HG03558 (cell line): ENCODE data around the gene GTF2I.
"Not testable (repeated sequence)": the region's sequence is repeated elsewhere in the genome, so short reads cannot be mapped to it uniquely, and the experiment has no call there.

Experiments
- ATAC-seq: cut with Tn5 transposase; IDR thresholded peaks from one replicate; pipeline ENCODE4 v1.9.1; 2021; ENCODE audit warnings: moderate number of reproducible peaks; ENCODE audit not compliant: unreplicated experiment; ENCODE audit errors: extremely low read depth

Gene GTF2I

DNA sequence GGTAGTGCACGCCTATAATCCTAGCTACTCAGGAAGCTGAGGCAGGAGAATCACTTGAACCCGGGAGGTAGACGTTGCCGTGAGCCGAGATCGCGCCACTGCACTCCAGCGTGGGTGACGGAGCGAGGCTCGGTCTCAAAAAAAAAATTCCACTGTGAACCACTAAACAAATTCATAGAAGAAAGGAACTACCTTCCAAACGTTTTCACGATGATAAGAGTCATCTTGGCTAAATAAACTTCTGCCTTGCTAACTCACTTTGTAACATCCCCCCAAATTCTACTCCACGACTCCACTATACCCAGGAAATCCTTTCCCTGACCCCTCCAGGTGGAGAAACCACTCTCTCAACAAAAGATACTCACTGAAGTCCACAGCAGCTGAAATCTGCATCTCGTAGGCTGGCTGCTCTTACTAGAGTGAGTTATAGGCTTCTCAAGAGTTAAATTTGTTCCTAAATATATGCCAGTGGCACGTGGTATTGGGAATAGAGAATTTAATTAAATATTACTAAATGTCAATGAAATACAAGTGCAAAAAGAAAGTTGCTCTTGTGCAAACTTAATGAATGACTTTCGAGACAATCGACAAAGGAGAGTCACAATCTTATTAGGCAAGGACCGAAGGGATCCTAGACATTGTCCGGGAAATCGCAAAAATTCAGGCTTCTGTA is 1.6 kb upstream of the GTF2I start:
- no peak for ATAC-seq

DNA sequence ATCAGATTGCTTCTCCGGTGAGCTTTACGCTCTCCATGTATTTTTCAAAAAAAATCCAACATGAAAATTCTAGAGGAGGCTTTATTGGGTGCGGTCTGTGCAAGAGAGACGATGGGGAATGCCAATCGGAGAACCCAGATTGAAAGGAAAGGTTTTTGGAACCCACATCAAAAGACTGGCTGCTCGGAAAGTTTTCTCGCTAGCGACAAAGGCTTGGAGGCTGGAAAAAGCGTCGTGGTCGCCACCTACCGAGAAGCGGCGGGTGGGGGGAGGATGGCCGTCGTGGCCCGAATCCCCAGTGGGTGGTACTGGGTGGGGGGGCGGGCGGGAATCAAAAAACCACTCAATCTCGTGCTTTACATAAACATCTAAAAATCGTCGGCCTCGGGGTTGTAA is 1.1 kb upstream of the GTF2I start:
- no peak for ATAC-seq

DNA sequence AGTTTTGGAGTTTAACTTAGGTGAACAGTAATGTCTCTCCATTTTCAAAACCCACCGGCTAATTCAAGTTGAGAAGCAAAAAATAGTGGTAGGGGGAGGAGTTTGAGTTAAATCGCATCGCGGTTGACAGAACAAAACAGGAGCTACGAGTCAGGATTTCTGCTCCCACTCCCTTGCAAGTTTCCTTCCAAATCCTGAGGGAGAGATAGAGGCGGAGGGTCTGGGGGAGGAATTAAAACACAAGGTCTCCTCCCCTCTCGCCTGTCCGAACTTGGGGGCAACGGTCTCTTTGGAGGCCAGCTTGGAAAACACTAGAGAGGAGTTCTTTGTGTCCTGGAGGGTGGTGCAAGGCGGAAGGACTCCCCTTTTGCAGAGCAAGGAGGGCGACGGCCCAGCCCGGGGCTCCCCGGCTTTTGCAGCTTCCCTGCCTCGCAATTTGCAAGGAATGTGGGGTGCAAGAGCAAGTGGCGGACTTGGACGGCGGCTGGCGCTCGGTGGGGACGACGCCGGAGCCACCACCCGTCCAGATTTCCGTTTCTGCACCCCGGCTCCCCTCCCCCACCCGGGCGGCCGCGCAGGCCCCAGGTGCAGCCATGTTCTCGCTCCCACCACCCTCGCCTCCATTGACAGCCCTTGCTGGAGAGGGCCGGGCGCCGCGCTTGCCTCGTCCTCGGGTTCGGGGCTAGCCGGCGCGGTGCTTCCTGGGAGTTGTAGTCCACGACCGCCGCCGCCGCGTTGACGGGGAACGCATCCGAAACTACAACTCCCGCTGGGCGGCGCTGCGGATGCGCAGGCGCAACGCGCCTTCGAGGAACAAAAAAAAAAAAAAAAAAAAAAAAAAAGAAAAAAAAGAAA is 454 bp upstream of the GTF2I start:
- peak; percentile 33 for ATAC-seq

GRCh38 chr7:74658178-74659004 is 873 bp downstream of the GTF2I start:
- peak; percentile 26 for ATAC-seq

- not testable (repeated sequence) for ATAC-seq
Observed at GRCh38 chr7:74660202-74660601, 2.7 kb downstream of the GTF2I start.

DNA sequence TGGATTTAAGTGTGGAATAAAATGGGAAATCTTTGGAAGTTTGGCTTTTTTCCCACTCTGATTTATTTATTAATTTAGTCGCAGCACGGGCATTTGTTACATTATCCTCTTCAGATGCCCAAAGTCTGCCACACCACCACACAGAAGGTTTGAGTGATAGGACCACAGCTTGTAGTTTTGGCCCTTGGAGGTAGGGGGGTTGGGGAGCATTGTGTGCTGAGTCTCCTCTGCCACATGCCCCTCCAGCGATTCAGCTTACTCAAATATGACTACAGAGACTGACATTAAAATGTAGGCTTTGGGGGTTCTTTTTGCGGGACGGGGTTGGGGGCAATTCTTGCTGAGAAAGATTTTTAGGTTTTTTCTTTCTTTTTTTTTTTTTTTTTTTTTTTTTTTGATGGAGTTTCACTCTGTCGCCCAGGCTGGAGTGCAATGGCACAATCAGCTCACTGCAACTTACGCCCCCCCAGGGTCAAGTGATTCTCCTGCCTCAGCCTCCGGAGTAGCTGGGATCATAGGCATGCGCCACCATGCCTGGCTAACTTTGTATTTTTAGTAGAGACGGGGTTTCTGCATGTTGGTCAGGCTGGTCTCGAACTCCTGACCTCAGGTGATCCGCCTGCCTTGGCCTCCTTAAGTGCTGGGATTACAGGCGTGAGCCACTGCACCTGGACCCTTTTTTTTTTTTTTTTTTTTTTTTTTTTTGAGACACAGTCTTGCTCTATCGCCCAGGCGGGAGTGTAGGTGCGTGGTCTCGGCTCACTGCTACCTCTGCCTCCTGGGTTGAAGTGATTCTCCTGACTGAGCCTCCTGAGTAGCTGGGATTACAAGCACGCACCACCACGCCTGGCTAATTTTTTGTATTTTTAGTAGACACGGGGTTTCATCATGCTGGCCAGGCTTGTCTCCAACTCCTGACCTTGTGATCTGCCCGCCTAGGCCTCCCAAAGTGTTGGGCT is 4.6 kb downstream of the GTF2I start:
- not testable (repeated sequence) for ATAC-seq

DNA sequence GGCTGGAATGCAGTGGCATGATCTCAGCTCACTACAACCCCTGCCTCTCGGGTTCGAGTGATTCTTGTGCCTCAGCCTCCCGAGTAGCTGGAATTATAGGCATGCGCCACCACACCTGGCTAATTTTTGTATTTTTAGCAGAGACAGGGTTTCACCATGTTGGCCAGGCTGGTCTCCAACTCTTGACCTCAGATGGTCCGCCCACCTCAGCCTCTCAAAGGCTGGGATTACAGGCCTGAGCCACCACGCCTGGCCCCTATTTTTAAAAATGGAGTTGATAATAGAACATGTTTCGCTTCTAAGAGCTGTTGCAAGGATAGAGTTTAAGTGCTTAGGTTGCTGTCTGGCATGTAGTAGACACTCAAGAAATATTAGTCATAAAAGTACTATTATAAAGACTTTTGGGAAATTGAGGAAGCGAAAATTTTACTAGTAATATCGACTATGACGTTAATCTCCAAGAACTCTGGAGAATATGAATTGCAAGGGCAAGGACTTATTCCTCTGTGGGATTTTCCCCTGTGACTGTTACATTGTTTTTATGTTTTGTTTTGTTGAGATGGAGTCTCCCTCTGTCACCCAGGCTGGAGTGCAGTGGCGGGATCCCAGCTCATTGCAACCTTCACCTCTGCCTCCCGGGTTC is 7.9 kb downstream of the GTF2I start:
- ATAC-seq: no peak

GRCh38 chr7:74667013-74667412 is 9.5 kb downstream of the GTF2I start:
- ATAC-seq: not testable (repeated sequence)

- not testable (repeated sequence) for ATAC-seq
Observed at GRCh38 chr7:74667520-74667919, 10.0 kb downstream of the GTF2I start.

GRCh38 chr7:74671602-74672001 is 14.1 kb downstream of the GTF2I start:
- ATAC-seq: no peak

DNA sequence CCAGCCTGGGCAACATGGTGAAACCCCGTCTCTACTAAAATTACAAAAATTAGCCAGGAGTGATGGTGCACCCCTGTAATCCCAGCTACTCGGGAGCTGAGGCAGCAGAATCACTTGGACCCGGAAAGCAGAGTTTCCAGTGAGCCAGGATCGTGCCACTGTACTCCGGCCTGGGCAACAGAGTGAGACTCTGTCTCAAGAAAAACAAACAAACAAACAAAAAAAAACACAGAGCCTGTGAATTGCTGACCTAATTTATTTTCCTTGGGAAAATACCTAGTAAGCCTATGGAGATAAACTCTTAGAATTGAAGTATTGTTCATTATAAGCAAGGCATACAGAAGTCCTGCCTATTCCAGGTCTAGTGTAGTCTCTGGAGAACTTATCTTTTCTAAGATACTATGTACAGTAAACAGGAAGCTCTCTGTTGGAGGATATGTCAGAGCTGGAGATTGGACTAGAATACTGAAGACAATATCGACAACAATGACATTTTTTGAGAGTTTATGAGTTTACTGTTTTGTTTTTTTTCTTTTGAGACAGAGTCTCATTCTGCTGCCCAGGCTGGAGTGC is 14.9 kb downstream of the GTF2I start:
- no peak for ATAC-seq

DNA sequence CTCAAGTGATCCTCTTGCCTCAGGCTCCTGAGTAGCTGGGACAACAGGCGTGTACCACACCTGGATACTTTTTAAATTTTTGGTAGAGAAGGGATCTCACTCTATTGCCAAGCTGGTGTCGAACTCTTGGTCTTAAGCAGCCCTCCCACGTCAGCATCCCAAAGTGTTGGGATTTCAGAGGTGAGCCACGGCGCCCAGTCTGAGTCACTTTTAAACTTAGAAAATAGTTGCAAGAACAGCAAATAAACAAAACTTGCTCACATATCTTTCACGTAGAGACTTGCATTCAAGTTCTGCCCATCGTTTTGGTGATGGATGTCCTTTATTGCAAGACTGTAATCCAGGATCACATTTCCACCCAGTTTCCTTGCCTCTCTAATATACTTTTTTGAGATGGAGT is 16.6 kb downstream of the GTF2I start:
- ATAC-seq: no peak

- no peak for ATAC-seq
Observed at GRCh38 chr7:74682829-74683228, 25.3 kb downstream of the GTF2I start.

DNA sequence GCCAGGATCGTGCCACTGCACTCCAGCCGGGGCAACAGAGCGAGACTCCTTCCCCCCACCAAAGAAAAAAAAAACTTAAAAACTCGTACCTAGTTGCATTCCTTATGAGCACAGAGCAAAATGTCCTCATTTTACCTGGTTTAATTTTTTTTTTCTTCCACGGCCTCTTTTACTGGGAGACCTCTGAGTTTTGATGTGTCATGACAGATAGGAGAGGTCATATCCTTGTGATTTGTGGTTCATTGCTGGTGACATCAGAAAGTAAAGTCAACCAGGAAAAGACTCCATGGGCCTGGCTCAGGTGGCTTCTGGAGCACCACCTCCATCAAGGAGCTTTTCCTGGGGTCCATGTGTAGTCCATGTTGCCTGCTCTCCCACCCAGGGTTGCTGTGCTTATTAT is 26.3 kb downstream of the GTF2I start:
- ATAC-seq: no peak

GRCh38 chr7:74684473-74684872 is 27.0 kb downstream of the GTF2I start:
- ATAC-seq: no peak

DNA sequence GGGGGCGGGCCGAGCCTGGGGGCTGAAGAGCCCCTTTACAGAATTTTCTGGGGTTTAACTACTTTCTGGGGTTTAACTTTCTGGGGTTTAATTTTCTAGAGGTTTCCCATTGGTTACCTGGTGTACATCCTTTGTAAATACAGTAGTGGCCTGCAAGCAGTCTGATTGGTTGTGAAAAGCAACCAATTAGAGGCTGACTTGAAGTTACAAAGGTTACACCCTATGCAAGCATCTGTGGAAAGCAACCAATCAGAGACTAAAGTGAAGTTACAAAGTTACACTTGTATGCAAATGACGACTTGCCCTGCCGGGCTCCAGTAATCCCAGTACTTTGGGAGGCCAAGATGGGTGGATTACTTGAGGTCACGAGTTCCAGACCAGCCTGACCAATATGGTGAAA is 27.4 kb downstream of the GTF2I start:
- ATAC-seq: no peak

DNA sequence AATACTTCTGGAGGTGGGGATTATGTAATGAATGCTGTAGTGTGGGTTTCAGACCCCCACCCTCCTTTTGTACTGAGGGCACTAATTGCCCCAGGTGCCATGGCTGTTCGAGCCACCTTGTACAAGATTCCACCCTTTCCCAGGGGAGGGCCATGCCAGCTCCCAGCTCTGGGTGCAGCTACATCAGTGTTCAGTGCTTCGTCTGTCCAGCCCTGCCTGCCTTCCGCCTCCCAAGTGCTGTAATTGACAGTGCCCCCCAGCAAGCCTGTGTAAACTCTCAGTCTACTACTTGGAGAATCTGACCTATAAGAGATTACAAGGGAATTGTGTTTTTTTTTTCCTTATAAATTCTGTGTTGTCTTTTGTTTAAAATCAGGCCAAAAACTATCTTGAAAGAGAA is 33.0 kb downstream of the GTF2I start:
- no peak for ATAC-seq

DNA sequence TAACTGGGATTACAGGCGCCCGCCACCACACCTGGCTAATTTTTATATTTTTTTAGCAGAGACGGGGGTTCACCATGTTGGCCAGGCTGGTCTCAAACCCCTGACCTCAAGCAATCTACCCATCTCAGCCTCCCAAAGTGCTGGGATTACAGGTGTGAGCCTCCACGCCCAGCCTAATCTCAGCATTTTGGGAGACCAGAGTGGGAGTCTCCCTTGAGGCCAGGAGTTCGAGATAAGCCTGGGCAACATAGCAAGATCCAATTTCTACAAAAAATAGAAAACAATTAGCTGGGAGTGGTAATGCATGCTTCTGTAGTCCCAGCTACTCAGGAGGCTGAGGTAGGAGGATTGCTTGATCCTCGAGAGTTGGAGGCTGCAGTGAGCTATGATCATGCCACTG is 46.9 kb downstream of the GTF2I start:
- not testable (repeated sequence) for ATAC-seq

GRCh38 chr7:74707238-74707637 is 49.7 kb downstream of the GTF2I start:
- no peak for ATAC-seq
